LNCAP (cell line): Measurements from ENCODE around the gene NRN1.

Experiments used
- TF ChIP-seq, protein P1 (sequence below): fragments of 450-650 bp; IDR thresholded peaks from 2 replicates; pipeline ENCODE4 v1.5.1; 2017; ENCODE audit warnings: mild to moderate bottlenecking

Gene NRN1

DNA sequence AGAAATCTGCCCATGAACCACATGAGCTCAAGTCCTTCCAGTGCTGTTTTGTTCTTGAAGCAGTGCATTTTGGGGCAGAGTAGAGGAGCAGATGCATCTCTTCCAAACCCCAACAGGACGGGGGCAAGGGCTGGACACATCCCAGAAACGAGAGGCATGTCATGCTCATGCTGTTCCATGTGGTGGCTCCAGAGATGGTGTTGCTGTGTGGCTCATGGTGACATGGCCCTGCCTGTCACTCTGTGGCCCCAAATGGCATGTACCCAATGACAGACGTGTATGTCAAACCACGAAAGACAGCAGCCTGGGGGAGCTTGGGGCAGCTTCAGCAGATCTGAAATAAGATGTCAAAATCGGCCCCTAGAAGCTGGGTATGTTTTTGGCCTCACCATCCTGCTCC lies 46.3 kb downstream of the NRN1 start:
- TF ChIP-seq, protein P1, sequence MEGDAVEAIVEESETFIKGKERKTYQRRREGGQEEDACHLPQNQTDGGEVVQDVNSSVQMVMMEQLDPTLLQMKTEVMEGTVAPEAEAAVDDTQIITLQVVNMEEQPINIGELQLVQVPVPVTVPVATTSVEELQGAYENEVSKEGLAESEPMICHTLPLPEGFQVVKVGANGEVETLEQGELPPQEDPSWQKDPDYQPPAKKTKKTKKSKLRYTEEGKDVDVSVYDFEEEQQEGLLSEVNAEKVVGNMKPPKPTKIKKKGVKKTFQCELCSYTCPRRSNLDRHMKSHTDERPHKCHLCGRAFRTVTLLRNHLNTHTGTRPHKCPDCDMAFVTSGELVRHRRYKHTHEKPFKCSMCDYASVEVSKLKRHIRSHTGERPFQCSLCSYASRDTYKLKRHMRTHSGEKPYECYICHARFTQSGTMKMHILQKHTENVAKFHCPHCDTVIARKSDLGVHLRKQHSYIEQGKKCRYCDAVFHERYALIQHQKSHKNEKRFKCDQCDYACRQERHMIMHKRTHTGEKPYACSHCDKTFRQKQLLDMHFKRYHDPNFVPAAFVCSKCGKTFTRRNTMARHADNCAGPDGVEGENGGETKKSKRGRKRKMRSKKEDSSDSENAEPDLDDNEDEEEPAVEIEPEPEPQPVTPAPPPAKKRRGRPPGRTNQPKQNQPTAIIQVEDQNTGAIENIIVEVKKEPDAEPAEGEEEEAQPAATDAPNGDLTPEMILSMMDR = no peak

DNA sequence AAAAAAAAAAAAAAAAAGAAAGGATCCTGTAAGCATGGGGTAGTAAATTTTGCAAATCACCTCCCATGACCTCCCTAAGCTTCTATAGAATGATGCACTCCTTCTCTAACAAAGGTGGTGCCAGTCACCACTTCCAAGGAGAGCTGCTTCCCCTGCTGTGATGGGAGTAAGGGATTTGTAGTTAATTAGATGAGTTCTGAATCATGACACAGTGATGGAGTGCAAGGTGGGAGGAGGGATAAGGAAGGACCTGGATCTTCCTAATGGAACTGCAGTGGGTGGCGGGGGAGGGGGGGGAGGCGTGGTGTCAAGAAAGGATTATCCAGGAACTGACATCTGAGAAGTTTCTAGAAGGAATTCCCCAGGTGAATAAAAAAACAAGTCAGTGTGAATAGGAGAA lies 47.8 kb downstream of the NRN1 start:
- TF ChIP-seq, protein P1 = no peak

DNA sequence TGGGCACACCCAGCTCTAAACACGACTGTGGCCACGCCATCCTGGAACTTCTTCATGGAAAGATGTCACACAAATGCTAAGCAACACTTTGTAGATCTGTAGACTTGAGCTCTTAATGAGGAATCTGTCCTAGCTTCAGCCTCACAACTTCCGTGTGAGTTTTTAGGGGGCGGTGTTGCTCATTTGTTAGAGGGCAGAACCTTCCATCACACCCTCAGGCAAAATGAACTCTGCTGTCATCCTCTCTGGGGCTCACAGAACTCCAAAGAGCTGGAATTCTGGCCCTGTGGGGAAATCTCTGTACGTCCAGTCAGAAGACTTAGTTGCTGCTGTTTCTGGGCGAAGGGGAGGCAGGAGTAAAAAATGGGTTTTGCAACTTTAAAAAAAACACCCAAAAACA lies 49.8 kb downstream of the NRN1 start:
- TF ChIP-seq, protein P1 = no peak

DNA sequence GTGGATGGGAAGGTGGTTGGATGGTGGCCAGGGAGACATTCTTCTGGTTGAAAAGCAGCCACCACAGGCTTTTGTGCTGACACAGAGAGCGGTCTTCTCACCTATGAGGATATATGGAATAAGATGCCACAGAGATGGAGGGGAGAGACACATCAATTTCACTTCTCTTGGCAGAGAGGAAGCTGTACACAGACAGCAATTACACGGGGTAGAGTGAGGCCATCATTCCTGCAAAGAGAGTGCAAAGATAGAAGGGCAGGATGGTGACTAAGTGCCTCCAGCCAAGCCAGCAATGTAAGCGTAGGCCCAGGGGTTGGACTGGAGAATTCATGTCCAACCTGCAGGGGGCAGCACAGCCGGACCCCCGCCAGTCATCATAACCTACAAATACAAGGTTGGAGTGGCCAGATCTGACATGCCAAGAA lies 56.4 kb downstream of the NRN1 start:
- TF ChIP-seq, protein P1 = peak; percentile 47; the same call in 1 of the 2 replicates
